A549 (cell line): ENCODE measurements around the gene COL17A1. TPM values are rescaled to one million over a fixed set of nuclear protein-coding genes. Genes with fewer than 3 reads are reported as not detected.

Experiments
- ATAC-seq, 2 experiments: fragments of 200-7000 bp in 1 of 2; fragments of >200 bp in 1 of 2; cut with Nextera tagmentation in 1 of 2; cut with Tn5 transposase in 1 of 2; 3 replicates each; pipeline versions ENCODE4 v1.8.0 to v1.9.1; 2018 to 2020; ENCODE audit warnings: mild to moderate bottlenecking in 1 of 2, moderate library complexity in 1 of 2
- CTCF ChIA-PET: fragments of 300-600 bp; sonication (Branson Sonifier 250); formaldehyde crosslinking; extraction: SDS; loops from one replicate; lab custom pipeline; 2021; ENCODE audit warnings: antibody characterized with exemption, inconsistent platforms; lab: Yijun Ruan, JAX
- POLR2A ChIA-PET: fragments of 350-600 bp; formaldehyde crosslinking; extraction: SDS; loops from one replicate; lab custom pipeline; 2021; ENCODE audit warnings: antibody characterized with exemption, inconsistent platforms; lab: Yijun Ruan, JAX
- DNase-seq, 2 experiments: peaks; one replicate each; pipeline versions ENCODE4 v3.0.0 to v3.0.0-alpha.2; 2011 to 2016; ENCODE audit warnings: low read depth in 1 of 2, low spot score in 1 of 2
- FAIRE-seq: peaks from 2 replicates; lab custom pipeline; 2011; peaks lifted over from hg19 to GRCh38; lab: Jason Lieb, UNC
- H3K27ac ChIP-seq, 2 experiments: fragments of >200 bp; sonication (Bioruptor Twin); formaldehyde crosslinking; 3 replicates each; pipeline ENCODE4 v1.5.1; 2016 to 2017
- H3K4me1 ChIP-seq: fragments of >200 bp; sonication (Bioruptor Twin); formaldehyde crosslinking; 3 replicates; pipeline ENCODE4 v1.6.1; 2016
- H3K4me2 ChIP-seq: fragments of >200 bp; sonication (Bioruptor Twin); formaldehyde crosslinking; 3 replicates; pipeline ENCODE4 v1.6.1; 2016
- H3K4me3 ChIP-seq: fragments of >200 bp; sonication (Bioruptor Twin); formaldehyde crosslinking; 3 replicates; pipeline ENCODE4 v1.5.1; 2016
- H3K9me3 ChIP-seq: fragments of >200 bp; sonication (Bioruptor Twin); formaldehyde crosslinking; 3 replicates; pipeline ENCODE4 v1.6.1; 2016
- BHLHE40 ChIP-seq: IDR thresholded peaks from 2 replicates; pipeline ENCODE4 v1.6.1; 2012; ENCODE audit warnings: low read depth, low read length, inconsistent platforms
- CBX2 ChIP-seq: fragments of 200-600 bp; sonication (generic); IDR thresholded peaks from 2 replicates; pipeline ENCODE4 v1.6.1; 2016; ENCODE audit warnings: low read depth, mild to moderate bottlenecking, borderline replicate concordance
- CBX8 ChIP-seq: fragments of 200-600 bp; sonication (generic); IDR thresholded peaks from 2 replicates; pipeline ENCODE4 v1.6.1; 2016
- CEBPB ChIP-seq, 2 experiments: fragments of >200 bp in 1 of 2; sonication (Bioruptor Twin) in 1 of 2; formaldehyde crosslinking in 1 of 2; IDR thresholded peaks; 2 replicates each; pipeline ENCODE4 v1.6.1; 2012 to 2016
- CHD2 ChIP-seq: fragments of 150-350 bp; IDR thresholded peaks from 2 replicates; pipeline ENCODE4 v1.6.1; 2014; ENCODE audit warnings: low read length; ENCODE audit not compliant: partially characterized antibody
- CHD4 ChIP-seq: fragments of 200-600 bp; sonication (generic); IDR thresholded peaks from 2 replicates; pipeline ENCODE4 v1.6.1; 2016; ENCODE audit warnings: antibody characterized with exemption, mild to moderate bottlenecking, borderline replicate concordance
- EHMT2 ChIP-seq: fragments of 200-600 bp; sonication (generic); IDR thresholded peaks from 2 replicates; pipeline ENCODE4 v1.6.1; 2016; ENCODE audit warnings: antibody characterized with exemption, low read depth, mild to moderate bottlenecking, moderate library complexity
- ESRRA ChIP-seq: fragments of 150-350 bp; IDR thresholded peaks from 2 replicates; pipeline ENCODE4 v1.6.1; 2014; ENCODE audit warnings: mild to moderate bottlenecking, low read length, borderline replicate concordance
- FOSB ChIP-seq: fragments of 250-450 bp; sonication (Bioruptor Pico); IDR thresholded peaks from 2 replicates; pipeline ENCODE4 v1.5.0; 2020; ENCODE audit warnings: mild to moderate bottlenecking, moderate library complexity
- FOXS1 ChIP-seq: fragments of 250-450 bp; sonication (Bioruptor Pico); IDR thresholded peaks from 2 replicates; pipeline ENCODE4 v1.5.0; 2020; ENCODE audit warnings: mild to moderate bottlenecking, moderate library complexity
- GATA3 ChIP-seq: IDR thresholded peaks from 2 replicates; pipeline ENCODE4 v1.6.1; 2012; ENCODE audit warnings: borderline replicate concordance
- HOXA7 ChIP-seq: fragments of 250-450 bp; sonication (Bioruptor Pico); IDR thresholded peaks from 2 replicates; pipeline ENCODE4 v1.5.0; 2020; ENCODE audit warnings: mild to moderate bottlenecking, moderate library complexity
- JUNB ChIP-seq: fragments of >200 bp; sonication (Bioruptor Twin); formaldehyde crosslinking; IDR thresholded peaks from 2 replicates; pipeline ENCODE4 v1.6.1; 2016
- MAZ ChIP-seq: fragments of 150-350 bp; IDR thresholded peaks from 2 replicates; pipeline ENCODE4 v1.6.1; 2014; ENCODE audit warnings: antibody characterized with exemption, low read depth, low read length, borderline replicate concordance
- MYC ChIP-seq: IDR thresholded peaks from 2 replicates; pipeline ENCODE4 v1.6.1; 2012; ENCODE audit warnings: mild to moderate bottlenecking, inconsistent platforms, low read length, improper control_type of control experiment, borderline replicate concordance
- PHF8 ChIP-seq: fragments of 200-600 bp; sonication (generic); IDR thresholded peaks from 2 replicates; pipeline ENCODE4 v1.6.1; 2016; ENCODE audit warnings: low read depth, mild to moderate bottlenecking, antibody characterized with exemption, moderate library complexity, borderline replicate concordance
- POLR2AphosphoS2 ChIP-seq: conservative IDR thresholded peaks from 2 replicates; pipeline ENCODE4 v1.6.1; 2012; ENCODE audit warnings: low read length, improper control_type of control experiment, inconsistent platforms
- RNF2 ChIP-seq: fragments of 200-600 bp; sonication (generic); IDR thresholded peaks from 2 replicates; pipeline ENCODE4 v1.6.1; 2016; ENCODE audit warnings: low read depth, mild to moderate bottlenecking, antibody characterized with exemption, moderate library complexity, borderline replicate concordance
- SMC3 ChIP-seq: fragments of >200 bp; sonication (Bioruptor Twin); formaldehyde crosslinking; IDR thresholded peaks from 3 replicates; pipeline ENCODE4 v1.6.1; 2018; ENCODE audit warnings: inconsistent platforms
- TP53 ChIP-seq: fragments of 250-450 bp; sonication (Bioruptor Pico); IDR thresholded peaks from 2 replicates; pipeline ENCODE4 v1.5.0; 2021; ENCODE audit warnings: mild to moderate bottlenecking, moderate library complexity
- ZNF302 ChIP-seq: fragments of 250-450 bp; sonication (Bioruptor Pico); IDR thresholded peaks from 2 replicates; pipeline ENCODE4 v1.9.0; 2021; ENCODE audit warnings: inconsistent platforms, mild to moderate bottlenecking, moderate library complexity
- ZSCAN20 ChIP-seq: fragments of 250-450 bp; sonication (Bioruptor Pico); IDR thresholded peaks from 2 replicates; pipeline ENCODE4 v1.8.0; 2022; ENCODE audit warnings: mild to moderate bottlenecking, moderate library complexity
- WGBS: methylation state at CpG from one replicate; pipeline ENCODE4 v1.1.6; 2017; ENCODE audit errors: missing lambda C conversion rate; 5-methylcytosine and 5-hydroxymethylcytosine counted together
- polyA plus RNA-seq, 4 experiments: library from polyadenylated mRNA; depleted of rRNA in 3 of 4; stranded (reverse); fragments of >200 nt; fragmentation: RNase III in 1 of 4; extraction: RNeasy Plus Mini Kit Qiagen cat#74134 plus additional on column Dnase treatment in 1 of 4; gene quantifications; 2 replicates in 3 of 4; 3 replicates in 1 of 4; pipeline ENCODE4 v1.2.3, GENCODE V29; 2011 to 2017
- TF ChIP-seq, protein P1 (sequence below): fragments of 150-350 bp; IDR thresholded peaks from 2 replicates; pipeline ENCODE4 v1.6.1; 2014; ENCODE audit warnings: low read depth, mild to moderate bottlenecking, low read length

The COL17A1 gene
- polyA plus RNA-seq, 2 of the 4 experiments (the other 2 are of a cell fraction), result 1.3 to 1.6 TPM

DNA sequence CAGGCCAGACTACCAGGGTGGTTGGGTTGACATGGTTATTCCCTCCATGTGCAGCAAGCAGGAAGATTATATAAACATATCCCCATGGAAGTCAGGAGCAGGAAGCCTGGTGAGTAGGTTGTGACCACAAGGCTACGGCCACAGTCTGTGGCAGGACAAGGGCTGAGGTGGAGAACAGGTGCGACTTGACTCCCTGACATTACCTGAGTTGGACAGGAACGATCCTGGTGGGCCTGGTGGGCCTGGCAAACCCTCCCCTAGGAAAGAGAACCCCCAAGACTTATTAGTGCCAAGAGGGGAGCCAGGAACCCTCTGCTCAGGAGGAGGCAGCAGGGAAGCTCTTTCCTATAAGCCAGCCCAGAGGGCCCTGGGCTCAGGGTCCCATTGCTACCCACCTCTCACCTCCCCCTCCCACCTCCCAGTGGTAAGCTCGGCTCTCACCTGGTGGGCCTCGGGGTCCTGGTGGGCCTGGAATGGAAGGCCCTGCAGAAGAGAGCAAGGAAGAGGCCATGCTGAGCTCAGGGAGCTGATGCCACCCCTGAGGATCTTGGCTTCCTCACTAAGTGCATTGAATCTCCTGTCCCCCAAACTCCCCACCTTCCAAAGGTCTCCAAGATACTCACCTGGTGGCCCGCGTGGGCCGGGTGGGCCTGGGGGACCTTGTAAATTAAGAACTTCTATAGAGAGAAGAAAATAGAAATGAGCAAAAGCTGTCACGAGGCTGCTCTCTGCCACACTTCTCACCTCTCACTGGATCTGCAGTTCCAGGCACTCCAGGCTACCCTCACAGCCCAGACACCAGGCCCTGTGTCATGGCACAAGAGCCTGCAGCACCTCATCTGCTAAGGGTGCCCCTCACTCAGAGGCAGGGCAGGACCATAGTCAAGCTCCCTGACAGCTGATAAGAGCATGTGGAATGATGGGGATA lies 44.6 kb downstream of the COL17A1 start:
- 25% methylated on average over 9 of the region's 9 CpGs for WGBS
- Histone ChIP-seq H3K4me3 (no peak overlapping the region), H3K9me3 (no peaks in the 10 kb centered on the region), H3K4me2 (no peak overlapping the region), H3K4me1 (peaks cover 6% of the 10 kb centered on the region; the same call in 2 of the 3 replicates), H3K27ac (no peak overlapping the region)
- ChIA-PET POLR2A (interaction anchor here (2.0 kb wide), 1 partner anchor 81 kb away, joined by 6 read pairs; the partner anchor contains the start of gene SFR1), CTCF (interaction anchor here (0.9 to 7.2 kb wide), 5 partner anchors 8 to 264 kb away, joined by 3 to 60 read pairs (median 3); partner anchors contain the start of genes GSTO1 and SFR1)
- DNase-seq (no peak), FAIRE-seq (no peak), ATAC-seq (no peak)
- TF ChIP-seq POLR2AphosphoS2 (no peak), BHLHE40 (no peak), RNF2 (no peak), GATA3 (no peak), JUNB (no peak), CEBPB (IDR thresholded peaks at IDR 0.05) (no peak), FOXS1 (CRISPR knock-in tag) (no peak), HOXA7 (no peak), CBX8 (no peak), CHD2 (no peak), SMC3 (no peak), PHF8 (no peak)
- TF ChIP-seq, protein P1, sequence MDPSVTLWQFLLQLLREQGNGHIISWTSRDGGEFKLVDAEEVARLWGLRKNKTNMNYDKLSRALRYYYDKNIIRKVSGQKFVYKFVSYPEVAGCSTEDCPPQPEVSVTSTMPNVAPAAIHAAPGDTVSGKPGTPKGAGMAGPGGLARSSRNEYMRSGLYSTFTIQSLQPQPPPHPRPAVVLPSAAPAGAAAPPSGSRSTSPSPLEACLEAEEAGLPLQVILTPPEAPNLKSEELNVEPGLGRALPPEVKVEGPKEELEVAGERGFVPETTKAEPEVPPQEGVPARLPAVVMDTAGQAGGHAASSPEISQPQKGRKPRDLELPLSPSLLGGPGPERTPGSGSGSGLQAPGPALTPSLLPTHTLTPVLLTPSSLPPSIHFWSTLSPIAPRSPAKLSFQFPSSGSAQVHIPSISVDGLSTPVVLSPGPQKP, result no peak

DNA sequence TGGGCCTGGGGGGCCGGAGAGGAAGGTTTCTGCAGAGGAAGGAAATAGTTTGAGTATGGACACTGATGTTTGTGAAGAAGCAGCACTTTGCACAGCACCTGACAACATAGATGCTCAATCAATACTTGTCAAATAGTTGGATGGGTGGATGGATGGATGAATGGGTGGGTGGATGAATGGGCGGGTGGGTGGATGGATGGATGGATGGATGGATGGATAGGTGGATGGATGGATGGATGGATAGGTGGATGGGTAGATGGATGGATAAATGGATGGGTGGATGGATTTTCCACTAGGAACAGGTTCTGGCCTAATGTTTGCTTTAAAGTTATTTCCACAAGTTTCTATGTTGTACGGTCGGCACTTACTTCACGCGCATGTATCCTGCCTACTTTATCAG lies 45.3 kb downstream of the COL17A1 start:
- DNase-seq (no peak), ATAC-seq (no peak), FAIRE-seq (no peak)
- no peaks in the 10 kb centered on the region for H3K9me3 ChIP-seq
- H3K27ac ChIP-seq, result no peak overlapping the region
- H3K4me1 ChIP-seq, result no peaks in the 10 kb centered on the region
- CTCF ChIA-PET, result interaction anchor here (1.0 to 7.2 kb wide), 3 partner anchors 9 to 171 kb away, joined by 3 to 60 read pairs (median 3); partner anchors contain the start of gene SFR1
- POLR2A ChIA-PET, result no interaction called here
- H3K4me2 ChIP-seq, result no peak overlapping the region
- 46% methylated on average over 6 of the region's 6 CpGs for WGBS
- TF ChIP-seq CBX2 (no peak), ESRRA (no peak), MYC (no peak), ZNF302 (no peak), ZSCAN20 (no peak), MAZ (no peak), CHD4 (no peak), FOSB (CRISPR knock-in tag) (no peak), EHMT2 (no peak), TP53 (CRISPR knock-in tag) (no peak), SMC3 (no peak), BHLHE40 (no peak)
- H3K4me3 ChIP-seq, result no peak overlapping the region
